22Rv1 (cell line): Measurements from ENCODE around the gene TAP1.

Source experiments
- H3K27ac ChIP-seq: fragments of 450-650 bp; 2 replicates; pipeline ENCODE4 v1.5.1; 2017
- CTCF ChIP-seq: fragments of 450-650 bp; IDR thresholded peaks from 2 replicates; pipeline ENCODE4 v1.5.1; 2017; ENCODE audit warnings: mild to moderate bottlenecking
- ZFX ChIP-seq: fragments of 450-650 bp; IDR thresholded peaks from 2 replicates; pipeline ENCODE4 v1.6.1; 2017; ENCODE audit warnings: antibody characterized with exemption, borderline replicate concordance

The TAP1 gene

GRCh38 chr6:32837651-32838113, 15.8 kb downstream of the TAP1 start:
- TF ChIP-seq CTCF (no peak), ZFX (no peak)
- H3K27ac ChIP-seq: peak overlapping the region; percentile 79

GRCh38 chr6:32836873-32837272, 16.6 kb downstream of the TAP1 start:
- TF ChIP-seq ZFX (no peak), CTCF (no peak)
- H3K27ac ChIP-seq: no peak overlapping the region

GRCh38 chr6:32835167-32835893, 18.2 kb downstream of the TAP1 start:
- no peak overlapping the region for H3K27ac ChIP-seq
- no peak for TF ChIP-seq ZFX
- no peak for TF ChIP-seq CTCF

GRCh38 chr6:32833664-32834063, 19.8 kb downstream of the TAP1 start:
- TF ChIP-seq CTCF (no peak), ZFX (no peak)
- no peak overlapping the region for H3K27ac ChIP-seq

GRCh38 chr6:32832535-32832934, 21.0 kb downstream of the TAP1 start:
- no peak for TF ChIP-seq ZFX
- TF ChIP-seq CTCF: no peak
- no peak overlapping the region for H3K27ac ChIP-seq

- no peak overlapping the region for H3K27ac ChIP-seq
- TF ChIP-seq ZFX (no peak), CTCF (no peak)
These were observed 22.6 kb downstream of the TAP1 start for GRCh38 chr6:32830936-32831335.

- TF ChIP-seq CTCF: no peak
- TF ChIP-seq ZFX: no peak
- H3K27ac ChIP-seq: no peak overlapping the region
These were observed 23.5 kb downstream of the TAP1 start for GRCh38 chr6:32830017-32830416.
